GM18499 (cell line): ENCODE measurements around the gene SLIT3.
"Not testable (repeated sequence)": the region's sequence is repeated elsewhere in the genome, so short reads cannot be mapped to it uniquely, and the experiment has no call there.

ENCODE experiments used
- ATAC-seq: cut with Tn5 transposase; IDR thresholded peaks from one replicate; pipeline ENCODE4 v1.9.1; 2021; ENCODE audit warnings: moderate number of reproducible peaks; ENCODE audit not compliant: insufficient read depth, unreplicated experiment

The SLIT3 gene

DNA sequence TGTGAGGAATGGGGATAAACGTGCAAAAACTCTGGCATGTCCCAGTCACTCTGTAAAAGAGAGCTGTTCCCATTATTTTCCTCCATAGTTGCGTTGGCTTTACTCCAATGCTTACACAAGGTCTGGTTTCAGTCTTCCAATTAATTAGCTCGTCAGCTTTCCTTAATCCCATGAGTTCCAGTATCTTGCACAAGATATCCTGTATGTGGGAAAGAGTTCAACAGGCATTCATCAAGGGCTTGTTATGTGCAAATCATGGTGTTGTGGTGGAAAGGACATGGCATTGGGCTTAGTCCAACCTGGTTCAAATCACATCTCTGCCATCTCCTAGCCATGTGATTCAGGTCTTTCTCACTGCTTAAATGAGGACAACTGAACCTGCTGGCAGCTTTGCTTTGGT is 644.3 kb downstream of the SLIT3 start:
- no peak for ATAC-seq

DNA sequence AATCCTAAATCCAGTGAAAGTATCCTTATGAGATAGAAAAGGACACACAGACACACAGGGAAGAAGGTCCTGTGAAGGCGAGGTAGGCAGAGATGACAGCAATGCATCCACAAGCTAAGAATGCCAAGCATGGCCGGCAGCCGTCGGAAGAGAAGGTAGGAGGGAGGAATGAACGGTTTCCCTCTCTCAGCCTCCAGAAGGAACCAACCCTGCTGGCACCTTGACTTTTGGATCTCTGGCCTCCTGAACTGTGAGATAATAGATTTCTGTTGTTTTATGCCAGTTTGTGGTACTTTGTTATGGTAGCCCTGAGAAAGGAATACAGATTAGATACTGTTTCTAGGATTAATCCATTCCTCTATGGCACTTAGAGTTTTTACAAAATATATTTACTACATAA is 645.6 kb downstream of the SLIT3 start:
- no peak for ATAC-seq

DNA sequence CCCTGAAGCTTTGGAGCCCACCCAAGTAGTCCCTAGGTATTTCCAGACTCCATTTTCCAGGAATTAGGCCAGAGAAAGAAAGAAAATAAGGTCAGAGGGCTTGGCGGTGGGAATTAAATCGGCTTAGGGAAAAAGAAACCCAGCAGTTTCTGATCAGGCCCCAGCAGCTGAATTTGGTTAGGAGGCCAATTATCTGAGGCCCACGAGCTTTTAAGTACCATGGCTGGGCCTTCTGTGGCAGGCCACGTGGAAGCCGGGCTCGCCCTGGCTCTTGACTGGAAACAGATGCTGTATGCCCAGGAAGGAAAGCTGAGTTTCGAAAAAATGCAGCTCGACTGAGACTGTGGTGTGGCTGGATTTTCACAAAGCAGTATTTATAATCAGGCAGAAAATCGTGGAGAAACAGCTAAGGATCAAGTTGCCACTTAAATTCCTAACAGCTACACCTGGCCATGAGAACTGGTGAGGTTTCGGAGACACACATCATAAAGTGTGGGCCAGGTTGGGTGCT is 646.7 kb downstream of the SLIT3 start:
- no peak for ATAC-seq

DNA sequence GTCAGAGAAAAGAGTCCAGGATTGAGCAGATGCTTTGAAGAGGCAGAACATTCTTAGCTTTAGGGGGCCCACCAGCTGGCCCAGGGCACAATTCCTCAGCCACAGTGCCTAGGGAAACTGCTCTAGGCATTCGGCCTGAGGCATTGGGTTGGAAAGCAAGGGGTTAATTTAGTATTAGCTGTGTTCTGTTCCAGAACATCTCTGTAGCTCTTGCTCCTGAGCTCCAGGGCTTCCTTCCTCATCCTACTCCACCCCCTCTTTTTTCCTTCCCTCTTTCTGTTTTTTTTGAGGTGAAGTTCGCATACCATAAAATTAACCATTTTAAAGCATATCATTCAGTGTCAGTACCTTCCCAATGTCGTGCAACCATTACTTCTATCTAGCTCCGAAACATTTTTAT is 647.3 kb downstream of the SLIT3 start:
- no peak for ATAC-seq

DNA sequence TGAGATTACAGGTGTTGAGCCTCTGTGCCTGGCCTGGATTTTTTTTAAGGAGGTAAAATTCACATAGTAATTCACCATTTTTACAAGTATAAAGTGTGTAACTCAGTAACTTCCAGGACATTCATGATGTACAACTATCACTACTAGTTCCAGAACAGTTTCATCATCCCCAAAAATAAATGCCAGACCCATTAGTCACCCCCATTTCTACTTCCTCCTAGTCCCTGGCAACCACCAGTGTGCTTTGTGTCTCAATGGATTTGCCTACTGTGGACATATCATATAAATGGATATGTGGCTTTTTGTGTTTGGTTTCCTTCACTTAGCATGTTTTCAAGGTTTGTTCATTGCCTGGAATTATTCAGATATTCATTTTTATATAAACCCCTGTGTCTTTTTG is 649.3 kb downstream of the SLIT3 start:
- ATAC-seq = no peak

DNA sequence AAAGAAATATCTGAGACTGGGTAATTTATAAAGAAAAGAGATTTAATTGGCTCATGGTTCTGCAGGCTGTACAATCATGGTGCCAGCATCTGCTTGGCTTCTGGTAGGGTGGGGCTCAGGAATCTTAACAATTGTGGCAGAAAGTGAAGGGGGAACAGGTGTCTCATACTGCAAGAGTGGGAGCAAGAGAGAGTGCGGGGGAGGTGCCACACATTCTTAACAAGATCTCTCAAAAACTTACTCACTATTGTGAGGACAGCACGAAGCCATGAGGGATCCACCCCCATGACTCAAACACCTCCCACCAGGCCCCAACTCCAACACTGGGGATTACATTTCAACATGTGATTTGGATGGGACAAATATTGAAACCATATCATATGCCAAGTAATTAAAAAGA is 651.6 kb downstream of the SLIT3 start:
- no peak for ATAC-seq

DNA sequence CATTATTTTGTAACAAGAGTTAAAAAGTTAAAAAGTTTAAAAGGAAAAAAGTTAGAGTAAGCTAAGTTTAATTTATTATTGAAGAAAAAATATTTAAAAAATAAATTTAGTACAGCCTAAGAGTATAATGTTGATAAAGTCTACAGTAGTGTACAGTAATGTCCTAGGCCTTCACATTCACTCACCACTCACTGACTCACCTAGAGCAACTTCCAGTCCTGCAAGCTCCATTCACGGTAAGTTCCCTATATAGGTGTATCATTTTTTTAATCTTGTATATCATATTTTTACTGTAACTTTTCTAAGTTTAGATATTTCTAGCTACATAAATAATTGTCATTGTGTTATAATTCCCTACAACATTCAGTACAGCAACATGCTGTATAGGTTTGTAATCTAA is 652.4 kb downstream of the SLIT3 start:
- ATAC-seq = no peak

DNA sequence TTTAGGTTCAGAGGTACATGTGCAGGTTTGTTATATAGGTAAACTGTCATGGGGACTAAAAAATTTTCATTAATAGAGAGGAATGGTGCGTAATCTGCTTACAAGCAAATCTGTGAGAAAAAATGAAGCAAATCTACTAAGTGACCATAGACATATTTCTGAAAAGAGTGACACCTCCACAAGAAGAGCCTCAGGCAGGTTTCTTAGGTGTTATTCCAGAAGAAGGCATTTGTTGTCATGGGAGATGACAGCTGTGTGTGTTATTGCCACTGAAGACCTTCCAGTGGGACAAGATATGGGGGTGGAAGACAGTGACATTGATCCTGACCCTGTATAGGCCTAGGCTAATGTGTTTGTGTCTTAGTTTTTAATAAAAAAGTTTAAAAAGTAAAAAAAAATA is 652.9 kb downstream of the SLIT3 start:
- no peak for ATAC-seq

DNA sequence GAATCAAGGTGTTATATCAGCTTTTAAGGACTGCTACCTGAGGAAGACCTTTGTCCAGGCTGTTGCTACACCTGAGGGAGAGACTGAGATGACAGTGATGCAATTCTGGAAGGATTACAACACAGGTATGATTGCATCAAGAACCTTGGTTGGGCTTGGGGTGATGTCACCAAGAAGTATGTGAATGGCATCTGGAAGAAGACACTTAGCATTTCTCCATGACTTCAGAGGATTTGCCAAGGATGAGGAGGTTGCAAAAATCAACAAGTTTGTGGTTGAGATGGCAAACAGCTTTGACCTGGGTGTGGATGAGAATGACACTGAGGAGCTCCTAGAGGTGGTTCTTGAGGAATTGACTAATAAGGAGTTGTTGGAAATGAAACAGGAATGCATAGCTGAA is 653.9 kb downstream of the SLIT3 start:
- no peak for ATAC-seq

DNA sequence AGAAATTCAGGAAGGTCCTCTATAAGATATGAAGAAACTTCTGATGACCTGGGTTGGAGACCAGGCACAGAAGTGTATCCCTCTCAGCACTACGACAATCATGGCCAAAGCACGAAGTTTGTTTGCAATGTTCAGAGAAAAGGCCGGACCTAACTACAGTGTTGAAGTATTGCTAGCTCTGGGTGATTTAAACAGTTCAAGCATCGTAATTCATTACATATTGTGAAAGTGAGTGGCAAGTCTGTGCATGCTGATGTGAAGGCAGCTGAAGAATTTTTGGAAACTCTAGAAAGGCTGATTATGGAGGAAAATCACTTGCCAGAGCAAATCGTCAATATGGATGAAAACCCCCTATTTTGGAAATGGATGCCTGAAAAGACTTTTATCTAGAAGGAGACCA is 654.6 kb downstream of the SLIT3 start:
- no peak for ATAC-seq

DNA sequence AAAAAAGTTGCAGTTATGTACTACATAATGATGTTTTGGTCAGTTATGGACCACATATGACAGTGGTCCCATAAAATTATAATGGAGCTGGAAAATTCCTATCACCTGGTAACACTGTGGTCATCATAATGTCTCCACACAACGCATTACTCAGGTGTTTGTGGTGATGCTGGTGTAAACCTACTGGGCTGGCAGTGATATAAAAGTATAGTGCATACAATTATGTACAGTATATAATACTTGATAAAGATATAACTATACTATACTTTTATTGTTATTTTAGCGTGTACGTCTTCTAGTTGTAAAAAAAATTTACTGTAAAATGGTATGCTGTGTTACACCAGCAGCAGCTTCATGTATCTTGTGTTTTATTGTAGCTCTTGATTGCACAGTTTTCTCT is 655.7 kb downstream of the SLIT3 start:
- no peak for ATAC-seq

DNA sequence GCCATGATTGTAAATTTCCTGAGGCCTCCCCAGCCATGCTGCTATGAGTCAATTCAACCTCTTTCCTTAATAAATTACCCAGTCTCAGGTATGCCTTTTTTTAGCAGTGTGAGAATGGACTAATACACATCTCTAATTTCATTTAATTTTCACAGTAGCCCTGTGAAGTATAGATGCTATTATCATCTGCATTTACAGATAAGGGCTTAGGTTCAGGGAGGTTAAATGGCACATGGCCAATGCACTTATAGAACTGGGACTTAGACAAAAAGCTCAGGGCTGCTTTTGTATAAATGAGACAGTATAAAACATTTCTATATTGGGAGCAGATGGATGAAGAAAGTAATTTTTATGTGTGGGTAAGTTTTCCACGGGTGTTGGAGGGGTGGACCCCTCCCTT is 658.9 kb downstream of the SLIT3 start:
- no peak for ATAC-seq

DNA sequence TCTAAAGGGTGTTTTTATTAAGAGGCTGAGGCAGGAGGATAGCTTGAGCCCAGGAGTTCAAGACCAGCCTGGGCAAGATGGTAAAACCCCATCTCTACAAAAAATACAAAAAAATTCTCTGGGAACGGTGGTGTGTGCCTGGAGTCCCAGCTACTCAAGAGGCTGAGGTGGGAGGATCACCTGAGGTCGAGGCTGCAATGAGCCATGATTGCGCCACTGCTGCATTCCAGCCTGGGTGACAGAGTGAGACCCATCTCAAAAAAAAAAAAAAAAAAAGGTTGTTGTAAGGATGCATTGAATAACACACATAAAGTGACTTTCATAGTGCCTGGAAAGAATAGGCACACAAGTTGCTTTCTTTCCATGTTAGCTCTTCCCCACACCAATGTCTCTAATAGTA is 662.1 kb downstream of the SLIT3 start:
- not testable (repeated sequence) for ATAC-seq

DNA sequence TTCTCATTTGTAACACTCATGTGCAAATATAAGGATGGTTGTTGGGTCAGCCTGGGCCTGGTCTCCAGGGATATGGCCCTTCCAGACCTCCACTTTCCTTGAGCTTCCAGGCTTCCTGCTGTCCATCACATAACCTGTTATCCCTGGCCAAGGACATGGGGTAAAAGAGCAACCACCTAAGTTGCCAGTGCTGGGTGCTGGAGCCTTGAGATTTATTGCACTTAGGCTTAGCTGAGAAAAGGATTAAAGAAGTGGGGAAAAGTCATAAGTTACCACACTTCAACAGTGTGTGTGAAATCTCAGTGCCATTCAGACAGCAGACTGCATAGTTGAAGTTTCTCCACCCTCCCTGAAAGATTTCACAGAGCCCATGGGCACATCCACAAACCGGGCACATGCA is 663.1 kb downstream of the SLIT3 start:
- no peak for ATAC-seq

DNA sequence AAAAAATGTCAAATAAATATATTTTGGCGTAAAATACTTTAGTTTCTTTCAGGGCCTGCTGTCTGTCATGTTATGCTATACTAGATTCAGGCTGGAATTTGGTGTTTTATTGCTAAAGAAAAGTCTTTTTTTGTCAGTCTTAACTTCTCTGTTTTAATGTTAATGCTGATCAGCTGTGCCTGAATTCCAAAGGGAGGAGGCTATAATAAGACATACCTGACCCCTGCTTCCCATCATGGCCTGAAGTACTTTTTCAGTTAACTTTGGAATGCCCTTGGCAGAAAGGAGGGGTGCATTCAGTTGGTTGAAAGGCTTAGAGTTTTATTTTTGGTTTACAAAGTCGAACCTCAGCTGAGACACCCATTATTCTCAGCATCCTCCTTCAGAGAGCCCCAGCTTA is 663.7 kb downstream of the SLIT3 start:
- no peak for ATAC-seq

DNA sequence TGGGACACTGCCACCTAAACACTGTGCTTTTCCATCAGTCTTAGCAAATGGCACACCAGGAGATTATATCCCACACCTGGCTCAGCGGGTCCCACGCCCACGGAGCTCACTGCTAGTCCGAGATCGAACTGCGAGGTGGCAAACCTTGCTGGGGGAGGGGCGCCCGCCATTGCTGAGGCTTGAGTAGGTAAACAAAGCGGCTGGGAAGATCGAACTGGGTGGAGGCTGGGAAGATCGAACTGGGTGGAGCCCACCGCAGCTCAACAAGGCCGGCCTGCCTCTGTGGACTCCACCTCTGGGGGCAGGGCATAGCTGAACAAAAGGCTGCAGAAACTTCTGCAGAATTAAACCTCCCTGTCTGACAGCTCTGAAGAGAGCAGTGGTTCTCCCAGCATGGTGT is 670.0 kb downstream of the SLIT3 start:
- not testable (repeated sequence) for ATAC-seq

DNA sequence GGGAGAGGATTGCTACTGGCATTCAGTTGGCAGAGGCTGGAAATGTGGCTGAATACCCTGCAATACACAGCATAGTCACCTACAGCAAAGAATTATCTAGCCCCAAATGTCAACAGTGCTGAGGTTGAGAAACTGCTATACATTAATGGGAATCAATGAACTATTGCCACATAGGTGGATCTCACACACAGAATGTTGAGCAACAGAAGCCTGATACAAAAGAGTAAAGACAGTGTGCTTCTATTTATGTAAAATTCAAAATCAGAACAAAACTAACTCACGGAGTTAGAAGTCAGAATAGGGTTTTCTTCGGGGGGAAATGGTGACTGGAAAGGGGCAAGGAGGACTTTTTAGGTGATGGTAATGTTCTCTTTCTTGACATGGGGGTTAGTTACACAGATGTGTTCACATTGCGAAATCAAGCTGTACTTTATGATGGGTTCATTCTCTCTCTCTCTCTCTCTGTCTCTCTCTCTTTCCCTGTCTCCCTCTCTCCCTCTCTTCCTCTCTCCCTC is 676.0 kb downstream of the SLIT3 start:
- ATAC-seq = no peak

DNA sequence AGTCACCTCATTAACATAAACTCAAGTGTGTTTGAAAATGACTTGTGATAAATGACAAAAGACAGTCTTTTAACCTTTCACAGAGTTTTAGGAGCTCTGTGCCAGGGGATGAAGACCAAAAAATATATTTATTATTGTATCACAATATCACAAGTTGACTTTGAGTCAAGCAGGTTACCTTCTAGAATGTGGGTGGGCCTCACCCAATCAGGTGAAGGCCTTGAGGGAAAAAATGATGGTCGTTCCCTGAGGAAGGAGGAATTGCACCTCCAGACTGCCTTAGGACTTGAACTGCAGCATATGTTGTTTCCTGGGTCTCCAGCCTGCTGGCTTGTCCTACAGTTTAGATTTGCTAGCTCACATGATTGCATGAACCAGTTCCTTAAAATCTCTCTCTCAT is 680.1 kb downstream of the SLIT3 start:
- ATAC-seq = no peak

DNA sequence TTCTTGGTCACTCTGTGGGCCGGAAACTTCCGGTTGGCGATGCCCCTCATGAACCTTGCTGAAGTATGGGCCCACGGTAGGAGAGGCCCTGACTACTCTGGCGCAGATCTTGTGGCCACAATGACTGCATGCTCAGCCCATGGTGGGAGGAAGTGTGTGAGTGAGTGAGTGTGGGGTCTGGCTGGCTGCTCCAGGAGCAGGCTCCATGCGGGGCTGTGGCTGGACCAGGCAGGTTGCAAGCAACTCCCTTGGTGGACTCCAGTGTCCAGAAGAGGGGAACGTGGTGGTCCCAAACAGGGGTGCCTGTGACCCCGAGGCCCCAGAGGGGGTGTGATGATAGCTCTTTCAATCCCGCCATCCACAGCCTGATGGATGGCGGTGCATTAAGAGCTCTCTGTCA is 686.3 kb downstream of the SLIT3 start:
- no peak for ATAC-seq

DNA sequence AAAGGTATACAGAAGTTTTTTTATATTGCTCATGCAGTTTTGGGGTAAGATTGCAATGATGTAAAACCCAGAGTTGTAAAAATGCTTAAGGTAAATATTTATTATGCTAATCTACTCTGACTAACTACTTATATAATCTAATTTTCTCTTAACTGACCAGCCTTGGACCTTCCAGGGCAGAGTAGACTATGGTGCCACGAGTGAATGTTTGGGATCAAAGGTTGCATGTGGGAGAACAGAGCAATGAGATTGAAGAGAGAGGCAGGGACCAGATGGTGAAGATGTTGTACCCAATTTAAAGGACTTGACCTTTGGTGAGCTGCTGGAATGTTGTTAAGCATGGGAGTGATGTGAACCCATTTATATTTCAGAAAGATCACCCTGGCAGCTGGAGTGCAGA is 686.9 kb downstream of the SLIT3 start:
- ATAC-seq = no peak

DNA sequence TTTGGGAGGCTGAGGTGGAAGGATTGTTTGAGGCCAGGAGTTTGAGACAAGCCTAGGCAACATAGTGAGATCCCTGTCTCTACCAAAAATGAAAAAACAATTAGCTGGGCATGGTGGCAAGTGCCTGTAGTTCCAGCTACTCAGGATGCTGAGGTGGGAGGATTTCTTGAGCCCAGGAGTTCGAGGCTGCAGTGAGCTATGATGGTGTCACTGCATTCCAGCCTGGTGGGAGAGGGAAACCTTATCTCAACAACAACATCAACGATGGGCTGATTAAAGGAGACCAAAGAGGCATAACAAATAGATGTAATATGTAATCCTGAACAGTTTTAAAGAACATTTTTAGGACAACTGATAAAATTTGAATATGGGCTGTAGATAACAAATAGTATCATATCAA is 687.5 kb downstream of the SLIT3 start:
- no peak for ATAC-seq

DNA sequence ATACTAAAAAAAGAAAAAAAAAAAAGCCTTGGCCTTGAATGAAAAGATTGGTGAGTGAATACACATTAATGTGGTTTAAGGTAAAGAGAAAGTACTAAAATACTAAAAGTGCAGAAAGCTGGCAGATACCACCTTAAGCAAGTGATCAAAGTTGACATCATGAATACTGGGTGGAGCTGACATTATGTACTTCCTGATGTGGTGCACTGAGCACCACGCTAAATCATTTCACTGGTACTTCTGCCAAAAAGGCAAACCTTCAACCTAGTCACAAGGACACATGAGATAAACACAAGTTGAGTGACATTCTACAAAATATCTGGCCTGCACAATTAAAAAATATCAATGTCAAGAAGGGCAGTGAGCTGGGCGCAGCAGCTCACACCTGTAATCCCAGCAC is 687.9 kb downstream of the SLIT3 start:
- ATAC-seq = no peak

DNA sequence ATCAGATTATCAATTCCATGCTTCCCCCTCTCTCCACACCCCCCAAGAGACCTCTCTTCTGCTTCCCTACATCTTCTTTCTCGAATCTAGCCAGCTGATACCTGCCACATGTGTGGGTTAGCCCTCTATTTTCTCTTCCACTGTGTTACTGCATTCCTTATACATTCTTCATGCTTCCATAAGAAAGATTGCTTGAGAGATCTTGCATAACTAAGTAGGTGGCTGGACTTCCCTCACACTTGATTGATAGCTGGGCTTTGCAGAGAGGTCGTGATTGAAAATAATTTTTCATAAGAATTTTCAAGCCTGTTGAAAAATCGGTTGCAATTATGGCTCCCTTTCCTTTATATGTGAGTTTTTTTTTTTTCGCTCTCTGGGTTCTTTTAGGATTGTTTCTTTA is 688.8 kb downstream of the SLIT3 start:
- no peak for ATAC-seq
